Fibroblast of the aortic adventitia (primary cell): Measurements from ENCODE around the gene CENPT. TPM values are rescaled to one million over a fixed set of nuclear protein-coding genes. Genes with fewer than 3 reads are reported as not detected.

Experiments
- DNase-seq: peaks from one replicate; pipeline ENCODE4 v3.0.0-alpha.2; 2010; ENCODE audit warnings: low read depth
- H3K4me3 ChIP-seq: 2 replicates; pipeline ENCODE4 v1.5.1; 2011; ENCODE audit warnings: low read depth, mild to moderate bottlenecking, control low read depth, low read length, moderate library complexity
- total RNA-seq: library from RNA; depleted of rRNA; stranded (reverse); fragments of >200 nt; gene quantifications from 2 replicates; pipeline ENCODE4 v1.2.3, GENCODE V29; 2012; ENCODE audit warnings: low replicate concordance
- TF ChIP-seq, protein P1 (sequence below): IDR thresholded peaks from 2 replicates; pipeline ENCODE4 v1.5.1; 2011; ENCODE audit warnings: mild to moderate bottlenecking, low read length, control low read depth, inconsistent platforms; ENCODE audit not compliant: insufficient read depth

The CENPT gene
- total RNA-seq, 1 donor, result 39.9 TPM

DNA sequence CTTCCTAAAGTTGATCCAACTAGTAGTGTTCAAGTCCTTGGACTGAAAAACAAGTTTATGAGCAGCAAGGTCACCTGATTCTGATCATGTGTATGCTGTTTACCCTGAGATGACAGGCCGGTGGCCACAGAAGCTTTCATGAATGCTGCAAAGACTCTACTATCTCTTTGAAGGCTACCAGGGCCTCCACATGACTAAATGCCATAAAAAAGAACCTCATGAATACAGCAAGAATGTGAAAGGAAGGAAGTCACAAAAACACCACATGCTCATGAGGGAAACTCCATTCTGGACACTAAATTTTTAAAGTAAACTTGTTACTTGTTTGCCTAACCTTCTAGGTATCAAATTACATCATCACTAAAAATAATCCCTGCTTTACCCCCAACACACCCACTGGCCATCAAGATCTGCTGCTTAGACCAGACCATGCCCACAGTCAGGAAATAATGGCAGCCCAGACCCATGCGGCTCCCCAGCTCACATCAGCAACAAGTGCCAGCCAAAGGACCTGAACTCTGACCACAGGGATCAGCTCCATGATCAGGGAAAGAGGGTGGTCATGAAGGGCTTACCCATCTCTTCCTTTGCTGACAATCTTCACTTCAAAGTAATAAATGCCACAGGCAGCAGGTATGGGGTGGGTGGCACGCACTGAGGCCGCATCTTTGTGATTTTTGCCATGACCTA is 42.5 kb downstream of the CENPT start:
- TF ChIP-seq, protein P1, sequence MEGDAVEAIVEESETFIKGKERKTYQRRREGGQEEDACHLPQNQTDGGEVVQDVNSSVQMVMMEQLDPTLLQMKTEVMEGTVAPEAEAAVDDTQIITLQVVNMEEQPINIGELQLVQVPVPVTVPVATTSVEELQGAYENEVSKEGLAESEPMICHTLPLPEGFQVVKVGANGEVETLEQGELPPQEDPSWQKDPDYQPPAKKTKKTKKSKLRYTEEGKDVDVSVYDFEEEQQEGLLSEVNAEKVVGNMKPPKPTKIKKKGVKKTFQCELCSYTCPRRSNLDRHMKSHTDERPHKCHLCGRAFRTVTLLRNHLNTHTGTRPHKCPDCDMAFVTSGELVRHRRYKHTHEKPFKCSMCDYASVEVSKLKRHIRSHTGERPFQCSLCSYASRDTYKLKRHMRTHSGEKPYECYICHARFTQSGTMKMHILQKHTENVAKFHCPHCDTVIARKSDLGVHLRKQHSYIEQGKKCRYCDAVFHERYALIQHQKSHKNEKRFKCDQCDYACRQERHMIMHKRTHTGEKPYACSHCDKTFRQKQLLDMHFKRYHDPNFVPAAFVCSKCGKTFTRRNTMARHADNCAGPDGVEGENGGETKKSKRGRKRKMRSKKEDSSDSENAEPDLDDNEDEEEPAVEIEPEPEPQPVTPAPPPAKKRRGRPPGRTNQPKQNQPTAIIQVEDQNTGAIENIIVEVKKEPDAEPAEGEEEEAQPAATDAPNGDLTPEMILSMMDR, result no peak
- peak overlapping the region; percentile 97 for H3K4me3 ChIP-seq
- DNase-seq, result no peak

DNA sequence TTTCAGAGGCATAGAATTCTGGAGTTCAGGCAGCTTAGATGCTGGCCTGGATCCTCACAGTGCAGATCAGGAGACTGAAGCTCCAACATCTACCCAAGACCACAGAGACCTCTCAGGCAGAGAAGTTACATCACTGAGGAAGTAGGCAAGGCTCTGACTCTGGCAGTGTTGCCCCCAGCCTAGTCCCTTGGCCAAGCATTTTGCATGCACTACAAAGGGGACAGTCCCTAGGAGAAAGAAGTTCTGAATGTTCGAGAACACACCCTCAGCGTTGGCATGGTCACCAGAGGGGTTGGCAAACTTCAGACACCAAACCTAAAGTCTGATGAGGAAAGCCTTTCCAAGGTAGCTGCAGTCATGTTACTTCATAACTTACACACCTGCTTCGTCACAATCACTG is 43.6 kb downstream of the CENPT start:
- TF ChIP-seq, protein P1, result no peak
- no peak overlapping the region for H3K4me3 ChIP-seq
- DNase-seq, result no peak

DNA sequence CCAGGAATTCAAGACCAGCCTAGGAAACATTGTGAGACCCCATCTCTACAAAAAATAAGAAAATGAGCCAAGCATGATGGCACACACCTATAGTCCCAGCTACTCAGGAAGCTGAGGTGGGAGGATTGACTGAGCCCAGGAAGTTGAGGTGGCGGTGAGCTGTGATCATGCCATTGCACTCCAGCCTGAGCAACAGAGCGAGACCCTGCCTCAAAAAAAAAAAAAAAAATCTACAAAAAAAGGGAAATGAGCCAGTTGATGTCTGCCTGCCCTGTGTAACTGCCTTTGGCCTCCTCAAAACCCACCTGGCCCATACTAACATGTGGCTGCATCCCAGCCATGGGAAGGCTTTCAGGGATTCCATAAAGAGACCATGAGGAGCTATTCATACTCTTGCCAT is 45.6 kb downstream of the CENPT start:
- TF ChIP-seq, protein P1, result no peak
- no peak overlapping the region for H3K4me3 ChIP-seq
- DNase-seq, result no peak

DNA sequence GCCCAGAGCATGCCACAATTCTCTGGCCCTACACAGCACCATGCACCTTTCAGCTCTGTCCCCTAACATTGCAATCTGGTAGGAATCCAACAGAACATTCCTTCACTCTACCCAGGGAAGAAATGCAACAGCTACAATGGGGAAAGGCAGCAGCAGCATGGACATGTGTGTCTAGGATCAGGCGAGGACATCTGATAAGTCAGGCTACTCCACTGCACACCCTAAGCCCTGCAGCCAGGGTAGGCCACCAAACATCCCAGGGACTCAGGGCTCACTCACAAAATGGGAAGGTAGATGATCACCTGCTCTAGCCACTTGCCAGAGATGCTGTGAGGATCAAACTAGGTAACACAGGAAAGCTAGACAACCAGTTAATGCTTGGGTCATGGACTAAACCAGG is 46.3 kb downstream of the CENPT start:
- no peak overlapping the region for H3K4me3 ChIP-seq
- DNase-seq, result no peak
- TF ChIP-seq, protein P1, result no peak

DNA sequence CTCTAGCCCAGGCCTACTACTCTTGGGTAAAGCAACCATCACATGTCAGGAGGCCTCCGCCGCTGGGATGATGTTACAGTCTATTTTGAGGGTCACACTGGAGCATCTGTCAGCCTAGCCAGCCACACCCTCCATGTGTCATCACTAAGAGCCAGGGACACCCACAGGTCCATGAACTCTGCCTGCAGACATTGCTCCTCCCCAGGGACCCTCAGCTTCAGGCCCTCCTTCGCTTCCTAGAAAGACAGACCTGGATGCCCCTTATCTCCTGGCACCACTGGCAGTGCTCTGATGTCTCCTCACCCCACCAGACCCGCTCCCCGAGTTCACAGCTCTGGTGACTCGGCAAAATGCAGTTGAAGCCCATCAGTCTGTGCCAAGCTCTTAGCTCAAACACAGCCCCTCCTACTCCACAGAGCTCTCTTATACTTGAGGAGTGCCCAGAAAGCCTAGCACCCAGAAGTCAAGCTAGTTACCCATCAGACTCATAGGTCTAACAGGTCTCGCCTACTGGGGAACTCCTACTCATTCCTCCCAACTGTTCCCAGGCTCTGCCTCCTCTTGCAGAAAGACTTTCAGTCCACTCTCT is 47.1 kb downstream of the CENPT start:
- DNase-seq, result no peak
- TF ChIP-seq, protein P1, result no peak
- no peak overlapping the region for H3K4me3 ChIP-seq

DNA sequence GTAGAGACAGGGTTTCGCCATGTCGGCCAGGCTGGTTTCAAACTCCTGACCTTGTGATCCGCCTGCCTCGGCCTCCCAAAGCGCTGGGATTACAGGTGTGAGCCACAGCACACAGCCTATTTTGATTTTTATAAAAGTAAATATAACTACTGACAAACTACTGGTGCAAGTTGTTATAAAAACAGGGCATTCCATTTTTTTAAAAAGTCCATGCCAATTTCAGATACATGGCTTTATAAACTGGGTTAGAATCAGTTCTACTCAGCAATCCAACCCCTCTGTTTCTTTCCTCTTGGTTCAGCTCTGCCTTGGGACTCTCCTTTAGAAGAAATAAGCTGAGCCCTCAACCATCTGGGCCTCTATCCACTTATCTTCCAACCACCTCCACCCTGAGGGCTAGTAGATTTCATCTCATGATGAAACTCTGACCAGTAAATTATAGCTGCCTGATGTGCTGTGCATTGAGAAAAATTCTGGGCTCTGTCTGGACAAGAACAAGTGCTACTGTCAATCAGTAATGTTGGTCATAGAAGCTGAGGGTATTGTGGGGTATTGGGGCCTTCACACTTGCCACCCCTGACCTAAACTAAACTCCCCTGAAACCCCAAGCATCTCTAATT is 51.3 kb downstream of the CENPT start:
- no peak for DNase-seq
- TF ChIP-seq, protein P1, result no peak
- H3K4me3 ChIP-seq, result no peak overlapping the region
